Hepatocyte (in vitro differentiated cells): ENCODE results near the gene CYB561D2. TPM values are rescaled to one million over a fixed set of nuclear protein-coding genes. Genes with fewer than 3 reads are reported as not detected.

ENCODE experiments used
- DNase-seq: peaks from one replicate; pipeline ENCODE4 v3.0.0-alpha.2; 2016; ENCODE audit warnings: low spot score
- H2AFZ ChIP-seq: fragments of 200-600 bp; sonication (generic); 2 replicates; pipeline ENCODE4 v1.6.0; 2016; ENCODE audit warnings: antibody characterized with exemption, mild to moderate bottlenecking
- H3K27ac ChIP-seq: fragments of 200-600 bp; sonication (generic); 2 replicates; pipeline ENCODE4 v1.5.1; 2016; ENCODE audit warnings: mild to moderate bottlenecking
- H3K27me3 ChIP-seq: fragments of 200-600 bp; sonication (generic); 2 replicates; pipeline ENCODE4 v1.6.1; 2016
- H3K36me3 ChIP-seq: fragments of 200-600 bp; sonication (generic); replicated peaks from 2 replicates; pipeline ENCODE4 v1.5.1; 2016; ENCODE audit warnings: low read depth; ENCODE audit not compliant: insufficient read depth
- H3K4me1 ChIP-seq: fragments of 200-600 bp; sonication (generic); 2 replicates; pipeline ENCODE4 v1.5.1; 2016; ENCODE audit warnings: mild to moderate bottlenecking, moderate library complexity; ENCODE audit not compliant: insufficient read depth
- H3K4me2 ChIP-seq: fragments of 200-600 bp; sonication (generic); 2 replicates; pipeline ENCODE4 v1.6.0; 2016
- H3K4me3 ChIP-seq: fragments of 200-600 bp; sonication (generic); 2 replicates; pipeline ENCODE4 v1.5.1; 2016; ENCODE audit warnings: mild to moderate bottlenecking
- H3K79me2 ChIP-seq: fragments of 200-600 bp; sonication (generic); 2 replicates; pipeline ENCODE4 v1.6.0; 2017; ENCODE audit warnings: mild to moderate bottlenecking
- H3K9me2 ChIP-seq: fragments of 200-600 bp; sonication (generic); replicated peaks from 2 replicates; pipeline ENCODE4 v1.6.0; 2017; ENCODE audit warnings: mild to moderate bottlenecking; ENCODE audit not compliant: insufficient read depth
- H3K9me3 ChIP-seq: fragments of 200-600 bp; sonication (generic); 2 replicates; pipeline ENCODE4 v1.5.1; 2016; ENCODE audit warnings: low read depth, mild to moderate bottlenecking
- H4K20me1 ChIP-seq: fragments of 200-600 bp; sonication (generic); 2 replicates; pipeline ENCODE4 v1.6.0; 2016; ENCODE audit warnings: mild to moderate bottlenecking; ENCODE audit not compliant: insufficient read depth, poor library complexity, severe bottlenecking
- CTCF ChIP-seq: fragments of 200-600 bp; sonication (generic); IDR thresholded peaks from 2 replicates; pipeline ENCODE4 v1.5.1; 2016; ENCODE audit warnings: antibody characterized with exemption, mild to moderate bottlenecking; ENCODE audit not compliant: poor library complexity
- EZH2 ChIP-seq: fragments of 200-600 bp; sonication (generic); IDR thresholded peaks from 2 replicates; pipeline ENCODE4 v1.6.1; 2016; ENCODE audit warnings: antibody characterized with exemption, mild to moderate bottlenecking, borderline replicate concordance
- EZH2phosphoT487 ChIP-seq: fragments of 200-600 bp; sonication (generic); IDR thresholded peaks from one replicate; pipeline ENCODE4 v1.6.1; 2018; ENCODE audit warnings: antibody characterized with exemption, mild to moderate bottlenecking, low read depth, moderate library complexity; ENCODE audit not compliant: unreplicated experiment, severe bottlenecking
- WGBS: methylation state at CpG from one replicate; pipeline ENCODE4 v1.1.6; 2016; ENCODE audit warnings: low lambda C conversion rate; ENCODE audit errors: missing lambda C conversion rate; 5-methylcytosine and 5-hydroxymethylcytosine counted together
- polyA plus RNA-seq: library from polyadenylated mRNA; unstranded; fragments of >200 nt; fragmentation: Nextera tagmentation; extraction: Ambion mirVana; gene quantifications from 2 replicates; pipeline ENCODE4 v1.2.1, GENCODE V29; 2016
- total RNA-seq: library from RNA; depleted of rRNA; stranded (reverse); fragments of >200 nt; gene quantifications from 2 replicates; pipeline ENCODE4 v1.2.3, GENCODE V29; 2014

The CYB561D2 gene
- total and polyA plus RNA-seq, 2 experiments from 2014 or later: 37.3 to 40.5 TPM

DNA sequence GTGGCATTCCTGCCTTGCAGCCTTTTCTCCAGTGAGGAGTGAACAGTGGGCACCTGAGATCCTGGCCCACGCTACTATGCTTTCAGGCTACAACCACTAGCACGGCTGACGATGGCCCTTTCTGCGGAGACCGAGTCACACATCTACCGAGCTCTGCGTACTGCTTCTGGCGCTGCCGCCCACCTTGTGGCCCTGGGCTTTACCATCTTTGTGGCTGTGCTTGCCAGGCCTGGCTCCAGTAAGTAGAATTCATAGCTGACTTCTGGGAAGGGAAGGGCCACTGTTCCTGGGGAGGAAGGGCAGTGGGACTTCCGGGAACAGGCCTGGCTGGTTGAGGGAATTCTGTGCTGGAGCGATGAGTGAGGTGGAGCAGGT is 648 bp downstream of the CYB561D2 start:
- no peaks in the 10 kb centered on the region for H3K36me3 ChIP-seq

GRCh38 chr3:50352781-50353180 is 2.1 kb downstream of the CYB561D2 start:
- no peaks in the 10 kb centered on the region for H3K27me3 ChIP-seq
- H3K9me3 ChIP-seq: no peaks in the 10 kb centered on the region
- 37% methylated on average over 2 of the region's 2 CpGs for WGBS
- H3K79me2 ChIP-seq: peaks cover 48% of the 10 kb centered on the region
- H3K9me2 ChIP-seq: no peaks in the 10 kb centered on the region
- peaks cover 36% of the 10 kb centered on the region for H3K4me1 ChIP-seq
- DNase-seq: no peak
- H3K27ac ChIP-seq: no peak overlapping the region
- peaks cover 28% of the 10 kb centered on the region for H4K20me1 ChIP-seq
- no peak overlapping the region for H3K4me3 ChIP-seq
- peak; percentile 28 for TF ChIP-seq CTCF
- TF ChIP-seq EZH2phosphoT487: no peak
- no peak for TF ChIP-seq EZH2
- no peaks in the 10 kb centered on the region for H3K36me3 ChIP-seq
- no peak overlapping the region for H3K4me2 ChIP-seq
- no peak overlapping the region for H2AFZ ChIP-seq

More for the DNA sequence above, 648 bp downstream of the CYB561D2 start:
- Histone ChIP-seq H3K4me2 (peak overlapping the region; percentile 91), H2AFZ (no peak overlapping the region), H3K27me3 (no peaks in the 10 kb centered on the region), H3K9me3 (no peaks in the 10 kb centered on the region), H4K20me1 (peaks cover 14% of the 10 kb centered on the region), H3K9me2 (no peaks in the 10 kb centered on the region), H3K27ac (no peak overlapping the region), H3K79me2 (peaks cover 34% of the 10 kb centered on the region), H3K4me3 (peak overlapping the region; percentile 81), H3K4me1 (peaks cover 22% of the 10 kb centered on the region)
- 74% methylated on average over 11 of the region's 11 CpGs for WGBS
- no peak for TF ChIP-seq CTCF
- TF ChIP-seq EZH2phosphoT487: no peak
- DNase-seq: no peak

DNA sequence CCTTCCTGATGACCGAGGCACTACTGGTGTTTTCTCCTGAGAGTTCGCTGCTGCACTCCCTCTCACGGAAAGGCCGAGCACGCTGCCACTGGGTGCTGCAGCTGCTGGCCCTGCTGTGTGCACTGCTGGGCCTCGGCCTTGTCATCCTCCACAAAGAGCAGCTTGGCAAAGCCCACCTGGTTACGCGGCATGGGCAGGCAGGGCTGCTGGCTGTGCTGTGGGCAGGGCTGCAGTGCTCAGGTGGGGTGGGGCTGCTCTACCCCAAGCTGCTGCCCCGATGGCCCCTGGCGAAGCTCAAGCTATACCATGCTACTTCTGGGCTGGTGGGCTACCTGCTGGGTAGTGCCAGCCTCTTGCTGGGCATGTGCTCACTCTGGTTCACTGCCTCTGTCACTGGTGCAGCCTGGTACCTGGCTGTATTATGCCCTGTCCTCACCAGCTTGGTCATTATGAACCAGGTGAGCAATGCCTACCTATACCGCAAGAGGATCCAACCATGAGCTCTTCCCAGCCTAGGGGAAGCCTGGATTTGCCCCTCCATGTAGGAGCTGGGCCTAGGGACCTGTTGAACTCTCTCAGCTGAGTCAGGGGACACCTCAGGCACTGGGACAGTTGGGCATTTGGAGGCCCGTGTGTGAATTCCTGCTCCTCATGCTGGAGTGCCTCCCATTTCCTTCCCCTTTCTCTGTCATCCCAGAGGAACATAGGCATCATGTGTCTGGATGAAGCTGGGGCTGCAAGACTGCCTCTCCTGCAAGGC is 2.8 kb downstream of the CYB561D2 start:
- Histone ChIP-seq H3K36me3 (no peaks in the 10 kb centered on the region), H3K27me3 (no peaks in the 10 kb centered on the region), H4K20me1 (peaks cover 35% of the 10 kb centered on the region), H3K79me2 (peaks cover 55% of the 10 kb centered on the region), H3K27ac (no peak overlapping the region), H3K4me3 (no peak overlapping the region), H3K9me3 (no peaks in the 10 kb centered on the region), H3K4me2 (no peak overlapping the region), H3K9me2 (no peaks in the 10 kb centered on the region), H2AFZ (no peak overlapping the region), H3K4me1 (peaks cover 42% of the 10 kb centered on the region)
- no peak for TF ChIP-seq EZH2phosphoT487
- no peak for TF ChIP-seq CTCF
- no peak for TF ChIP-seq EZH2
- no peak for DNase-seq
- WGBS: 93% methylated on average over 12 of the region's 12 CpGs
